GM12878 (cell line): ENCODE results near the gene POLR3E. TPM values are rescaled to one million over a fixed set of nuclear protein-coding genes. Genes with fewer than 3 reads are reported as not detected.

Source experiments
- BHLHE40 ChIP-seq, 2 experiments: fragments of 450-650 bp in 1 of 2; IDR thresholded peaks; 2 replicates each; pipeline ENCODE4 v1.6.1; 2011 to 2017; ENCODE audit warnings: low read depth in 2 of 2, borderline replicate concordance in 1 of 2, improper control_type of control experiment in 1 of 2, low read length in 1 of 2, mild to moderate bottlenecking in 1 of 2
- CEBPB ChIP-seq, 2 experiments: fragments of 150-350 bp in 1 of 2; IDR thresholded peaks; 2 replicates each; pipeline ENCODE4 v1.6.1; 2012 to 2014; ENCODE audit warnings: low read depth in 2 of 2, low read length in 2 of 2, borderline replicate concordance in 1 of 2, inconsistent platforms in 1 of 2
- FOS ChIP-seq: IDR thresholded peaks from 3 replicates; pipeline ENCODE4 v1.6.1; 2011; ENCODE audit warnings: borderline replicate concordance; ENCODE audit not compliant: insufficient read length; ENCODE audit errors: extremely low read depth
- GATAD2B ChIP-seq: fragments of 450-650 bp; conservative IDR thresholded peaks from 2 replicates; pipeline ENCODE4 v1.6.1; 2017; ENCODE audit warnings: low read depth, mild to moderate bottlenecking, moderate library complexity
- NBN ChIP-seq: fragments of 450-650 bp; IDR thresholded peaks from 2 replicates; pipeline ENCODE4 v1.6.1; 2016
- NR2C2 ChIP-seq: IDR thresholded peaks from 2 replicates; pipeline ENCODE4 v1.6.1; 2011; ENCODE audit warnings: borderline replicate concordance, low read depth; ENCODE audit not compliant: control insufficient read depth, insufficient read length
- POU2F2 ChIP-seq: IDR thresholded peaks from 3 replicates; pipeline ENCODE4 v1.6.1; 2011; ENCODE audit warnings: low read depth, mild to moderate bottlenecking, low read length, borderline replicate concordance
- RB1 ChIP-seq: fragments of 450-650 bp; formaldehyde crosslinking; IDR thresholded peaks from 2 replicates; pipeline ENCODE4 v1.6.1; 2017; ENCODE audit warnings: mild to moderate bottlenecking, borderline replicate concordance
- STAT1 ChIP-seq: fragments of 450-650 bp; conservative IDR thresholded peaks from 2 replicates; pipeline ENCODE4 v1.6.1; 2014; ENCODE audit warnings: antibody characterized with exemption, mild to moderate bottlenecking
- polyA plus RNA-seq, 11 experiments: library from polyadenylated mRNA; depleted of rRNA in 4 of 11; unstranded in 6 of 11; stranded (reverse) in 5 of 11; fragments of >200 nt; fragmentation: Nextera tagmentation in 4 of 11; fragmentation: Illumina TruSeq in 1 of 11; extraction: Ambion mirVana in 4 of 11; extraction: Trizol in 1 of 11; gene quantifications; 1 replicate in 1 of 11; 2 replicates in 10 of 11; pipeline versions ENCODE4 v1.2.1 to v1.2.3, GENCODE V29; 2011 to 2016; ENCODE audit warnings: inconsistent platforms in 2 of 11, missing spikeins in 2 of 11, low read depth in 1 of 11
- total RNA-seq, 4 experiments: library from RNA; depleted of rRNA in 3 of 4; stranded (reverse); fragments of >200 nt in 3 of 4; fragmentation: Illumina TruSeq in 1 of 4; extraction: Trizol in 1 of 4; gene quantifications; 2 replicates each; pipeline versions ENCODE4 v1.2.1 to v1.2.3, GENCODE V29; 2013 to 2021
- TF ChIP-seq, protein P1 (sequence below): fragments of 450-650 bp; IDR thresholded peaks from 2 replicates; pipeline ENCODE4 v1.6.1; 2017; ENCODE audit warnings: borderline replicate concordance
- TF ChIP-seq, protein P2 (sequence below): IDR thresholded peaks from 2 replicates; pipeline ENCODE4 v1.6.1; 2012; ENCODE audit warnings: low read length, inconsistent platforms
- TF ChIP-seq, protein P3 (sequence below): IDR thresholded peaks from 2 replicates; pipeline ENCODE4 v1.6.1; 2012; ENCODE audit warnings: improper control_type of control experiment, low read depth, low read length; ENCODE audit not compliant: insufficient replicate concordance
- TF ChIP-seq, protein P4 (sequence below): fragments of 450-650 bp; IDR thresholded peaks from 2 replicates; pipeline ENCODE4 v1.6.1; 2017; ENCODE audit warnings: mild to moderate bottlenecking, low read depth, inconsistent platforms; ENCODE audit not compliant: poor library complexity, severe bottlenecking
- TF ChIP-seq, protein P5 (sequence below): IDR thresholded peaks from 2 replicates; pipeline ENCODE4 v1.6.1; 2012; ENCODE audit warnings: mild to moderate bottlenecking, low read depth, low read length

Gene POLR3E
- total and polyA plus RNA-seq, 10 of the 15 experiments (the other 5 are each of a cell fraction or from before 2014, with no cell fraction given), result 11.1 to 79.5 (median 39.7) TPM

DNA sequence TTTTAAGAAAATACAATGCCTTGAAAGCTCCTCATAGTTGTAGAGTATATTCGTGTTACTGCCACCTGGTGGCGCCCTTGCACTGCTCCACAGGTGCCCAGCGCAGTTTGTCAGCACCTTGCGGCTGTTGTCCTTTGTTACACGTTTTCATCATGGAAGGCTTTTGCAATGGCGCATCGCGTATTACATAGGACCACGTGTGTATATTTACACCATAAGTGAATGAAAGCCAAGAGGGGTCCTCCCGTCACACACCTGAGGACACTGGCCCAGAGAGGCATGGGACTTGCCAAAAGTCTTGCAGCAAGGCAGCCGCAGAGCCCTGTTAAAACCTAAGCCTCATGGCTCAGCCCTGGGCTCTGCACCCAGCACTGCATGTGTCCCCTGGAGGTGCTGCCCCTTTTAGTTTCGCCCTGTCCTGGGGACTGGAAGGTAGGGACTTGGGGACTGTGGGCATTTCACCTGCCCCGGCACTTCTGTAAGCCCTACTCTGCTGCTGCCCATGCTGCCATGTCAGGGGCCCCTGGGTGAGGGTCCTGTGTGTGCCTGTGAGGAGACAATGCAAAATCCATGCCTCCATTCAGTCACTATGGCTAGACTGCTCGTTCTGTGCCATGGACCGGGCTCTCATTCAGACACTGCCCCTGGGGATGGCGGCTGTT, 24.3 kb downstream of the POLR3E start (continued):
- TF ChIP-seq, protein P1, sequence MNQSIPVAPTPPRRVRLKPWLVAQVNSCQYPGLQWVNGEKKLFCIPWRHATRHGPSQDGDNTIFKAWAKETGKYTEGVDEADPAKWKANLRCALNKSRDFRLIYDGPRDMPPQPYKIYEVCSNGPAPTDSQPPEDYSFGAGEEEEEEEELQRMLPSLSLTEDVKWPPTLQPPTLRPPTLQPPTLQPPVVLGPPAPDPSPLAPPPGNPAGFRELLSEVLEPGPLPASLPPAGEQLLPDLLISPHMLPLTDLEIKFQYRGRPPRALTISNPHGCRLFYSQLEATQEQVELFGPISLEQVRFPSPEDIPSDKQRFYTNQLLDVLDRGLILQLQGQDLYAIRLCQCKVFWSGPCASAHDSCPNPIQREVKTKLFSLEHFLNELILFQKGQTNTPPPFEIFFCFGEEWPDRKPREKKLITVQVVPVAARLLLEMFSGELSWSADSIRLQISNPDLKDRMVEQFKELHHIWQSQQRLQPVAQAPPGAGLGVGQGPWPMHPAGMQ, result no peak
- TF ChIP-seq, protein P2, sequence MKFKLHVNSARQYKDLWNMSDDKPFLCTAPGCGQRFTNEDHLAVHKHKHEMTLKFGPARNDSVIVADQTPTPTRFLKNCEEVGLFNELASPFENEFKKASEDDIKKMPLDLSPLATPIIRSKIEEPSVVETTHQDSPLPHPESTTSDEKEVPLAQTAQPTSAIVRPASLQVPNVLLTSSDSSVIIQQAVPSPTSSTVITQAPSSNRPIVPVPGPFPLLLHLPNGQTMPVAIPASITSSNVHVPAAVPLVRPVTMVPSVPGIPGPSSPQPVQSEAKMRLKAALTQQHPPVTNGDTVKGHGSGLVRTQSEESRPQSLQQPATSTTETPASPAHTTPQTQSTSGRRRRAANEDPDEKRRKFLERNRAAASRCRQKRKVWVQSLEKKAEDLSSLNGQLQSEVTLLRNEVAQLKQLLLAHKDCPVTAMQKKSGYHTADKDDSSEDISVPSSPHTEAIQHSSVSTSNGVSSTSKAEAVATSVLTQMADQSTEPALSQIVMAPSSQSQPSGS, result no peak
- TF ChIP-seq STAT1 (no peak), NBN (0 out of 2 replicates have a peak, but pooled peaks have one; percentile 16), NR2C2 (no peak), RB1 (peak; percentile 43; the same call in 1 of the 2 replicates), BHLHE40 (IDR thresholded peaks at IDR 0.05; ENCODE audit: borderline replicate concordance in 1 of 2, low read depth in 2 of 2, low read length in 1 of 2) (no peak; a peak in 1 of 4 replicates), FOS (no peak), POU2F2 (peak; percentile 61; the same call in 1 of the 3 replicates), CEBPB (IDR thresholded peaks at IDR 0.05; ENCODE audit: borderline replicate concordance in 1 of 2, low read depth in 2 of 2, low read length in 2 of 2) (no peak), GATAD2B (no peak)
- TF ChIP-seq, protein P3, sequence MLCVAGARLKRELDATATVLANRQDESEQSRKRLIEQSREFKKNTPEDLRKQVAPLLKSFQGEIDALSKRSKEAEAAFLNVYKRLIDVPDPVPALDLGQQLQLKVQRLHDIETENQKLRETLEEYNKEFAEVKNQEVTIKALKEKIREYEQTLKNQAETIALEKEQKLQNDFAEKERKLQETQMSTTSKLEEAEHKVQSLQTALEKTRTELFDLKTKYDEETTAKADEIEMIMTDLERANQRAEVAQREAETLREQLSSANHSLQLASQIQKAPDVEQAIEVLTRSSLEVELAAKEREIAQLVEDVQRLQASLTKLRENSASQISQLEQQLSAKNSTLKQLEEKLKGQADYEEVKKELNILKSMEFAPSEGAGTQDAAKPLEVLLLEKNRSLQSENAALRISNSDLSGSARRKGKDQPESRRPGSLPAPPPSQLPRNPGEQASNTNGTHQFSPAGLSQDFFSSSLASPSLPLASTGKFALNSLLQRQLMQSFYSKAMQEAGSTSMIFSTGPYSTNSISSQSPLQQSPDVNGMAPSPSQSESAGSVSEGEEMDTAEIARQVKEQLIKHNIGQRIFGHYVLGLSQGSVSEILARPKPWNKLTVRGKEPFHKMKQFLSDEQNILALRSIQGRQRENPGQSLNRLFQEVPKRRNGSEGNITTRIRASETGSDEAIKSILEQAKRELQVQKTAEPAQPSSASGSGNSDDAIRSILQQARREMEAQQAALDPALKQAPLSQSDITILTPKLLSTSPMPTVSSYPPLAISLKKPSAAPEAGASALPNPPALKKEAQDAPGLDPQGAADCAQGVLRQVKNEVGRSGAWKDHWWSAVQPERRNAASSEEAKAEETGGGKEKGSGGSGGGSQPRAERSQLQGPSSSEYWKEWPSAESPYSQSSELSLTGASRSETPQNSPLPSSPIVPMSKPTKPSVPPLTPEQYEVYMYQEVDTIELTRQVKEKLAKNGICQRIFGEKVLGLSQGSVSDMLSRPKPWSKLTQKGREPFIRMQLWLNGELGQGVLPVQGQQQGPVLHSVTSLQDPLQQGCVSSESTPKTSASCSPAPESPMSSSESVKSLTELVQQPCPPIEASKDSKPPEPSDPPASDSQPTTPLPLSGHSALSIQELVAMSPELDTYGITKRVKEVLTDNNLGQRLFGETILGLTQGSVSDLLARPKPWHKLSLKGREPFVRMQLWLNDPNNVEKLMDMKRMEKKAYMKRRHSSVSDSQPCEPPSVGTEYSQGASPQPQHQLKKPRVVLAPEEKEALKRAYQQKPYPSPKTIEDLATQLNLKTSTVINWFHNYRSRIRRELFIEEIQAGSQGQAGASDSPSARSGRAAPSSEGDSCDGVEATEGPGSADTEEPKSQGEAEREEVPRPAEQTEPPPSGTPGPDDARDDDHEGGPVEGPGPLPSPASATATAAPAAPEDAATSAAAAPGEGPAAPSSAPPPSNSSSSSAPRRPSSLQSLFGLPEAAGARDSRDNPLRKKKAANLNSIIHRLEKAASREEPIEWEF, result no peak
- TF ChIP-seq, protein P4, sequence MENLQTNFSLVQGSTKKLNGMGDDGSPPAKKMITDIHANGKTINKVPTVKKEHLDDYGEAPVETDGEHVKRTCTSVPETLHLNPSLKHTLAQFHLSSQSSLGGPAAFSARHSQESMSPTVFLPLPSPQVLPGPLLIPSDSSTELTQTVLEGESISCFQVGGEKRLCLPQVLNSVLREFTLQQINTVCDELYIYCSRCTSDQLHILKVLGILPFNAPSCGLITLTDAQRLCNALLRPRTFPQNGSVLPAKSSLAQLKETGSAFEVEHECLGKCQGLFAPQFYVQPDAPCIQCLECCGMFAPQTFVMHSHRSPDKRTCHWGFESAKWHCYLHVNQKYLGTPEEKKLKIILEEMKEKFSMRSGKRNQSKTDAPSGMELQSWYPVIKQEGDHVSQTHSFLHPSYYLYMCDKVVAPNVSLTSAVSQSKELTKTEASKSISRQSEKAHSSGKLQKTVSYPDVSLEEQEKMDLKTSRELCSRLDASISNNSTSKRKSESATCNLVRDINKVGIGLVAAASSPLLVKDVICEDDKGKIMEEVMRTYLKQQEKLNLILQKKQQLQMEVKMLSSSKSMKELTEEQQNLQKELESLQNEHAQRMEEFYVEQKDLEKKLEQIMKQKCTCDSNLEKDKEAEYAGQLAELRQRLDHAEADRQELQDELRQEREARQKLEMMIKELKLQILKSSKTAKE, result no peak
- TF ChIP-seq, protein P5, sequence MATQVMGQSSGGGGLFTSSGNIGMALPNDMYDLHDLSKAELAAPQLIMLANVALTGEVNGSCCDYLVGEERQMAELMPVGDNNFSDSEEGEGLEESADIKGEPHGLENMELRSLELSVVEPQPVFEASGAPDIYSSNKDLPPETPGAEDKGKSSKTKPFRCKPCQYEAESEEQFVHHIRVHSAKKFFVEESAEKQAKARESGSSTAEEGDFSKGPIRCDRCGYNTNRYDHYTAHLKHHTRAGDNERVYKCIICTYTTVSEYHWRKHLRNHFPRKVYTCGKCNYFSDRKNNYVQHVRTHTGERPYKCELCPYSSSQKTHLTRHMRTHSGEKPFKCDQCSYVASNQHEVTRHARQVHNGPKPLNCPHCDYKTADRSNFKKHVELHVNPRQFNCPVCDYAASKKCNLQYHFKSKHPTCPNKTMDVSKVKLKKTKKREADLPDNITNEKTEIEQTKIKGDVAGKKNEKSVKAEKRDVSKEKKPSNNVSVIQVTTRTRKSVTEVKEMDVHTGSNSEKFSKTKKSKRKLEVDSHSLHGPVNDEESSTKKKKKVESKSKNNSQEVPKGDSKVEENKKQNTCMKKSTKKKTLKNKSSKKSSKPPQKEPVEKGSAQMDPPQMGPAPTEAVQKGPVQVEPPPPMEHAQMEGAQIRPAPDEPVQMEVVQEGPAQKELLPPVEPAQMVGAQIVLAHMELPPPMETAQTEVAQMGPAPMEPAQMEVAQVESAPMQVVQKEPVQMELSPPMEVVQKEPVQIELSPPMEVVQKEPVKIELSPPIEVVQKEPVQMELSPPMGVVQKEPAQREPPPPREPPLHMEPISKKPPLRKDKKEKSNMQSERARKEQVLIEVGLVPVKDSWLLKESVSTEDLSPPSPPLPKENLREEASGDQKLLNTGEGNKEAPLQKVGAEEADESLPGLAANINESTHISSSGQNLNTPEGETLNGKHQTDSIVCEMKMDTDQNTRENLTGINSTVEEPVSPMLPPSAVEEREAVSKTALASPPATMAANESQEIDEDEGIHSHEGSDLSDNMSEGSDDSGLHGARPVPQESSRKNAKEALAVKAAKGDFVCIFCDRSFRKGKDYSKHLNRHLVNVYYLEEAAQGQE, result no peak
